T47D (cell line): Measurements from ENCODE around the gene ASAP2.

Experiments
- DNase-seq, 2 experiments: peaks; one replicate each; pipeline versions ENCODE4 v3.0.0 to v3.0.0-alpha.2; 2011 to 2012; ENCODE audit warnings: low read depth in 1 of 2, low spot score in 1 of 2
- JUND ChIP-seq: IDR thresholded peaks from 2 replicates; pipeline ENCODE4 v1.6.1; 2012; ENCODE audit warnings: low read depth
- in situ Hi-C: cut with HindIII; loops from 2 replicates; pipeline ENCODE4 v1.10.0; 2016; ENCODE audit warnings: low sequenced_read_pairs, low pct_unique_long_range_greater_than_20kb

The ASAP2 gene

GRCh38 chr2:9244985-9245544, 38.5 kb downstream of the ASAP2 start:
- no peak for DNase-seq
- in situ Hi-C loops: no loop called here
- TF ChIP-seq JUND: no peak

- no peak for TF ChIP-seq JUND
- in situ Hi-C loops: no loop called here
- DNase-seq: no peak
Measured at GRCh38 chr2:9247177-9247576, 40.6 kb downstream of the ASAP2 start.

GRCh38 chr2:9247786-9248185, 41.2 kb downstream of the ASAP2 start:
- TF ChIP-seq JUND: no peak
- DNase-seq: no peak
- in situ Hi-C loops: no loop called here

DNA sequence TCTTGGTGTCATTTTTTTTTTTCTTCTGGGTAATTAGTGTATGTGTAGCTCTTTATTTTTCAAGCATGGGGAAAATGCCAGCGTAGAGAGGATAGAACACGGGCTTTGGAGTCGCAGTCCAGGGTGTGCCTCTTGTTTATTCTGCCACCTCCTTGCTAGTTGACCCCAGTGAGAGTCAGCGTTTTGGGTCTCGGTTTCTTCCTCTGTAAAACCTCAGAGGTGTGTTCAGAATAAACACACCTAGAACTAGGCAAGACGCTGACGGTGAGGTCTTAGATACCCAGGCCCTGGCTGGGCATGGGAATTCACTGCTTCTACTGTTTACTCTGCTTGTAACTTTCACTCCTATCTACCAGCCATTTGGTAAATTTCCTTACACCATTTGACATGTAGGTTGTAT, 41.8 kb downstream of the ASAP2 start:
- TF ChIP-seq JUND: no peak
- no peak for DNase-seq
- in situ Hi-C loops: no loop called here

- in situ Hi-C loops: no loop called here
- DNase-seq: no peak
Measured at GRCh38 chr2:9249020-9249800, 42.6 kb downstream of the ASAP2 start.

GRCh38 chr2:9250091-9250490, 43.5 kb downstream of the ASAP2 start:
- TF ChIP-seq JUND: no peak
- no peak for DNase-seq
- in situ Hi-C loops: no loop called here

More at GRCh38 chr2:9249020-9249800, 42.6 kb downstream of the ASAP2 start:
- TF ChIP-seq JUND: no peak

GRCh38 chr2:9250498-9251153, 44.0 kb downstream of the ASAP2 start:
- DNase-seq: no peak
- no peak for TF ChIP-seq JUND
- in situ Hi-C loops: no loop called here

DNA sequence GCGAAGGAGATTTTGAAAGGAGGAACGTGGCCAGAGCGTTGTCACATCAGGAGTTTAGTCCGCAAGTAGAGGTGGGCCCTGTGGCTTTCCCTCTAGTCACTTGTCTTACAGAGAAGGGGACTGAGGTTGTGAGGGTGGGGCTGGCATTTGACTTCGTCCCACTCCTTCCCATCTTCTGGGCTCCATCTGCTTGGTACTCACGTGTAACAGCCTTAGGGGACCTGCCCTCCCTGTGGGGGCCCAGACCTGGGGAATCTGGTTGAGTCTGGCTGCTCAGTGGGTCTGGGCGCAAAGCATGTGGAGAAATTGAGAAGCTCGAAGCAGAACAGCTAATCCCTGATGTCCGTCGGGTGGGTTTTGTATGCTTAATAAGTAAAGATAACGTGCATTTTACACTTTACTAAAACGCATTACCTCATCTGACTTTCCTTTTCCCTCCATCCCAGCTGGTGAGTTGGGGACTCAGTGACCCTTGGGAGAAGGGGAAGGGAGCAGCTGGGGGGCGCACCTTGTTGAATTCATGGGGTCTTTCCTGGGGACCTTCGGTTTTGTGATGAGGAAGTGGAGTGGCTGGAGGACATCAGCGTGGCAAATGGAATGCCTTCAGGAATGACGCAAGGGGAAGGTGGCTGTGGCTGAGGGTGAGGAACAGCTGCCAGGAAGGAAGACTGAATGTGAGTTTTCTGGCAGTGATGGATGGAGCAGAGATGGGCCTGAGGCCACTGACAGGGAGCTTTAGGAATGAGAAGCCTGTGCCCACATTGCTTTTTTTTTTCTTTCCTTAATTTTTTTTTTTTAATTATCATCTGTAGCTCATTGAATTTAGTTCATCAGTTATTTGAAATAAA, 44.8 kb downstream of the ASAP2 start:
- TF ChIP-seq JUND: no peak
- DNase-seq: peak; percentile 26 to 39
- in situ Hi-C loops: no loop called here

- in situ Hi-C loops: no loop called here
- TF ChIP-seq JUND: no peak
- DNase-seq: no peak
Measured at GRCh38 chr2:9252002-9252357, 45.4 kb downstream of the ASAP2 start.

DNA sequence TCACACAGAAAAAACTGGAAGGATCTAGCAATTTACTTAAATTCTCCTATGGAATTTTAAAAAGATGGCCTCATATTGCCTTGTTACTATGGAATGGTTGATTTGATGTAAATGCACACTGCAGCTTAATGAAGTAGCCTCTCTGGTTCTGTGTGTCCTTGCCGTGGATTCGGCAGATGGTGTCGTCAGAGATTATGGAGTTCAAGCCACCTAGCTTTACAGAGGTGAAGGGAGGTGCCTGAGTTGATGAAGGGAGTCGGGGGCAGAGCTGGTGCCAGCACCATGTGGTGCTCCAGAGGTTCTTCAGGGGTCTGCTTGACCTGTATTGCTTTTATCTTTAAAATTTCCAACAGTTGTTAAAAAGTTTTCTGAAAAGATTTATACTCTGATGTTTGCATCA, 48.8 kb downstream of the ASAP2 start:
- DNase-seq: no peak
- TF ChIP-seq JUND: no peak
- in situ Hi-C loops: no loop called here

DNA sequence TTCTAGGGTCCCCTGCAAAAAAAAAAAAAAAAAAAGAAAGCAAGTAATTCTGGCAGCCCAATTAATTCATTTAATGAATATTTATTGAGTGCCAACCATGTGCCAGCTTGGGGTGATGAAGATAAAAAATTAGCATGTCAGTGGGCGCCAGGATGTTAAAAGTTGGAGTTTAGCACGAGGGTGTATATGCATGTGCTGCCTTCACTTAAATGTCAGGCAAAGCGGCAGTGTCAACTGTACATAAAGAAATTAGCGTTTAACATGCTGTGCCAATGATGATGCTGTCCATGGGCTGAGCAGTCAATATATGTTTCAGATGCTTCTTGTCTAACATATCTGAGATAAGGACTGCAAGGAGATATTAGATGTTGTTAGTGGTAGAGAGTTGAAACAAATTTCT, 49.5 kb downstream of the ASAP2 start:
- in situ Hi-C loops: no loop called here
- TF ChIP-seq JUND: no peak
- DNase-seq: no peak

GRCh38 chr2:9256570-9257043, 50.0 kb downstream of the ASAP2 start:
- no peak for TF ChIP-seq JUND
- in situ Hi-C loops: no loop called here
- DNase-seq: peak; percentile 10 to 19
